Prostate gland (tissue), 2 donors: ENCODE data around the gene PSEN1.

Experiments
- POLR2A ChIP-seq: fragments of 450-650 bp; IDR thresholded peaks from one replicate; pipeline ENCODE4 v1.6.1; 2016; ENCODE audit warnings: antibody characterized with exemption, mild to moderate bottlenecking
- TF ChIP-seq, protein P1 (sequence below), 4 experiments: fragments of 200-600 bp in 2 of 4; fragments of 450-650 bp in 2 of 4; sonication (generic) in 2 of 4; IDR thresholded peaks; 1 replicate in 3 of 4; 2 replicates in 1 of 4; pipeline ENCODE4 v1.5.1; 2016 to 2019; ENCODE audit warnings: antibody characterized with exemption in 4 of 4, mild to moderate bottlenecking in 2 of 4, moderate library complexity in 2 of 4

- TF ChIP-seq, protein P1, sequence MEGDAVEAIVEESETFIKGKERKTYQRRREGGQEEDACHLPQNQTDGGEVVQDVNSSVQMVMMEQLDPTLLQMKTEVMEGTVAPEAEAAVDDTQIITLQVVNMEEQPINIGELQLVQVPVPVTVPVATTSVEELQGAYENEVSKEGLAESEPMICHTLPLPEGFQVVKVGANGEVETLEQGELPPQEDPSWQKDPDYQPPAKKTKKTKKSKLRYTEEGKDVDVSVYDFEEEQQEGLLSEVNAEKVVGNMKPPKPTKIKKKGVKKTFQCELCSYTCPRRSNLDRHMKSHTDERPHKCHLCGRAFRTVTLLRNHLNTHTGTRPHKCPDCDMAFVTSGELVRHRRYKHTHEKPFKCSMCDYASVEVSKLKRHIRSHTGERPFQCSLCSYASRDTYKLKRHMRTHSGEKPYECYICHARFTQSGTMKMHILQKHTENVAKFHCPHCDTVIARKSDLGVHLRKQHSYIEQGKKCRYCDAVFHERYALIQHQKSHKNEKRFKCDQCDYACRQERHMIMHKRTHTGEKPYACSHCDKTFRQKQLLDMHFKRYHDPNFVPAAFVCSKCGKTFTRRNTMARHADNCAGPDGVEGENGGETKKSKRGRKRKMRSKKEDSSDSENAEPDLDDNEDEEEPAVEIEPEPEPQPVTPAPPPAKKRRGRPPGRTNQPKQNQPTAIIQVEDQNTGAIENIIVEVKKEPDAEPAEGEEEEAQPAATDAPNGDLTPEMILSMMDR (IDR thresholded peaks at IDR 0.05): no peak
- no peak for TF ChIP-seq POLR2A
These were observed 36.0 kb upstream of the PSEN1 start for GRCh38 chr14:73100334-73100733.
